Pulmonary artery endothelial cell (primary cell): ENCODE data around the gene PEPD. TPM values are rescaled to one million over a fixed set of nuclear protein-coding genes. Genes with fewer than 3 reads are reported as not detected.

Experiments
- DNase-seq: peaks from one replicate; pipeline ENCODE4 v3.0.0-alpha.2; 2011; ENCODE audit warnings: low read depth, low spot score
- total RNA-seq: library from RNA; depleted of rRNA; stranded (reverse); fragments of >200 nt; gene quantifications from 2 replicates; pipeline ENCODE4 v1.2.3, GENCODE V29; 2014

The PEPD gene
- total RNA-seq, 1 donor from 2014 or later, result 56.1 TPM

DNA sequence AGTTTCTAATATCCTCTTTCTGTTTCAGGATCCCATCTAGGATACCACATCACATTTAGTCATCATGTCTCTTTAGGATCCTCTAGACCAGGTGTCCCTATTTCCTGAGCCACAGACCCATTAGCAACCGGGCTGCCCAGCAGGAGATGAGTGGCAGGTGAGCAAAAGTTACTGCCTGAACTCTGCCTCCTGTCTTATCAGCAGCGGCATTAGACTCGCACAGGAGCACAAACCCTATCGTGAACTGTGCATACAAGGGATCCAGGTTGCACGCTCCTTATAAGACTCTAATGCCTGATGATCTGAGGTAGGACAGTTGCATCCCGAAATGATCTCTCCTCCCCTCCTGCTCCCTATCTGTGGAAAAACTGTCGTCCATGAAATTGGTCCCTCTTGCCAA is 155.9 kb downstream of the PEPD start:
- no peak for DNase-seq

DNA sequence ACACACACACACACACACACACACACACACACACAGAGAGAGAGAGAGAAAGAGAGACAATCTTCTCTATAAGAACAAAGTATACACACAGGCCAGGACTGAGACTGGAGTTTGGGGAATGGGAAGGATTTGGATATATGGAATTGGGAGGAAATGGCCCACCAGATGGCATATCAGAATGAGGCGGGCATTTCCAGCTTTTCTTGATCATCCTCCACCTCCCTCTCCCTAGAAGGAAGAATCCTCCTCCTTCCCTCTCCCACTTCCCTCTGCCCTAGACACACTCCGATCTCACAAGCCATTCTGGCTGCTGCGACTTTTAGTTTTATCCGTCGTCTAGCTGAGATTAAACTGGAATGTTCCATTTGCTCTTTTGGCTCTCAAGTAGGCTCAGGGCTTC is 158.1 kb downstream of the PEPD start:
- DNase-seq, result no peak

DNA sequence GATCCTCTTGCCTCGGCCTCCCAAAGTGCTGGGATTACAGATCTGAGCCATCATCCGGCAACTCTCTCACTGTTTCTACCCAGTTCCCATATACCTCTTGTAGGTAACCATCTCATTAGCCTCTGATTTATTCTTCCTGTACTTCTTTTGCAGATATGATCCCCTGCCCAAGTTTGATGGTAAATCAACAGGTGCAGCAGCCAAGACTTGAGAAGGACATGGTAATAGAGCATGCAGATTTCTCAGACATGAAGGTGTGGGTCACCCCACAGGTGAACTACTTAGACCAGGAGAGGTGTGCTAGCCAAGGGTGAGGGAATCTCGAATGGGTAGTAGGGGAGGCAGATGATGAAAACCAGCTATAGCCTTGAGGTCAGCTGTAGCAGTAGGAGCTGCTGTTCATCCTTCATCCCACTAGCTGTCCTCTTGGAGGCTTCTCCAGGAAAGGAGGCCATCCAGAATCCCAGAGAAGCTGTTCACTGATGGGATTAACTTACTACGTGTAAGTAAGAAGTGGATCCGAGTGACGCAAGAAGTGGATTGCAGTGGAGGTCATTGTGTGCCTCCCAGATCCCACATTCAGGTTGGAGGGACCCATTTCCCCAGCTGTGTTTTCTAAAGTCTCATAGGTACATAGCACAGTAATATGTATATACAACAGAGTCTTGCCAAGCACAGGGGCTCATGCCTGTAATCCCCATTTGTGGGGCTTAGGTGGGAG is 158.9 kb downstream of the PEPD start:
- DNase-seq, result no peak

DNA sequence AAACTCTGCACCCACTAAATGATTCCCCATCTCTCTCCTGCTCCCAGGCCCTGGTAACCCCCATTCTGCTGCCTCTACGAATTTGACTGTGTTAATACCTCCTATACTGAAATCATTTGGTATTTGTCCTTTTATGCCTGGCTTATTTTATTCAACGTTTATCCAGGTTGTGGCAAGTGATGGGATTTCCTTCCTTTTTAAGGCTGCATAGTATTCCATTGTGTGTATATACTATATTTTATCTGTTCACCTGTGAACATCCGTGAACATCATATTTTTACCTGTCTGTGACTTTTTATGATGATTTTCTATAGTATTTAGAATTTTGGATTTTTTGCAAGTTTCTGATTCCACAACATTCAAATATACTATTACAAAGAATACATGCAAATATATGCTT is 162.0 kb downstream of the PEPD start:
- no peak for DNase-seq

DNA sequence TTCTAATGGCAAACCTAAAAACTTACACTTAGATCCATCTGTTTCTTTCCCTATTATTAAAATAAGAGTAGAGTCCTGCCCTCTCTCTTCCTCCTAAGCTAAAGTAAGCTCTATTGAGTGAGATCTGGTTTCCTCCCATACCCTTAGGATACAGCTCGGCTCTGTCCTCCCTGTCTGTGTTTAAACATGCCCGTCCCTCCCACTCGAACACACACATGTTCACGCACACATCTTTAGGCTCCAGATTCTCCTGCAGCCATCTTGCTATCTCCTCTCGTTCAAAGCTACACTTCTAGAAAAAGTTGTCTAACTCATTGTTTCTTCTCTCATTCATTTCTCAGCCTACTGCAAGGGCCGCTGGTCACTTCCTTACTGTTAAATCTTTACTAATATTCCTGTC is 163.2 kb downstream of the PEPD start:
- no peak for DNase-seq

DNA sequence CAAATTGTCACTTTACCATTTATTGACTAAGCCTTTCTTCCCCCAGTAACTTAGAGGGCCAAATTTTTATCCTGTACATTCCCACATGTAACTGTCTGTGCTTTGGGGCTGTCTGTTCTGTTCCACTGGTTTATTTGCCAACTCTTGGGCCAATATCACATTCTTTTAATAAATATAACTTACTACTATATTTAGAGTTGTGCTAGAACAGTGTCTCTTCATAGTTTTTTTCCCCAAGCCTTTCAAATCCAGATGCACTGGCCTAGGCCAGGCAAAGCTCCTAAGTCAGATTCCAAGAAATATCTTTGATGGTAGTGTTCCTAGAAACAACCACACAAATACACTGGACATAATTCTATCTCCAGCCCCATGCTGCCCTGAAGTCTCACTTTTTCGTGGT is 164.0 kb downstream of the PEPD start:
- no peak for DNase-seq

DNA sequence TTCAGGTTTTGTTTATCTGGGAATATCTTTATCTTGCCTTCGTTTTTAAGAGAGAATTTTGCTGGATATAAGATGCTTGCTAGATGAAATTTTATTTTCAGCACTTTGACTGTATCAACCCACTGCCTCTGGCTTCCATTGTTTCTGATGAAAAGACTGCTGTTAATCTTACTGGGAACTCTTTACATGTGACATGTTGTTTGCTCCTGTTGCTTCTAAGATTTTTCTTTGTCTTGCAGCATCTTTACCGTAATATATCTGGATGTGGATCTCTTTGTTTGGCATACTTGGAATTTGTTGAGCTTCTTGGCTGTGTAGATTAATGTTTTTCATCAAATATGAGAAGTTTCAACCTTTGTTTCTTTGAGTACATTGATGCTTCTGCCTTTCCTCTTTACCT is 166.1 kb downstream of the PEPD start:
- no peak for DNase-seq

DNA sequence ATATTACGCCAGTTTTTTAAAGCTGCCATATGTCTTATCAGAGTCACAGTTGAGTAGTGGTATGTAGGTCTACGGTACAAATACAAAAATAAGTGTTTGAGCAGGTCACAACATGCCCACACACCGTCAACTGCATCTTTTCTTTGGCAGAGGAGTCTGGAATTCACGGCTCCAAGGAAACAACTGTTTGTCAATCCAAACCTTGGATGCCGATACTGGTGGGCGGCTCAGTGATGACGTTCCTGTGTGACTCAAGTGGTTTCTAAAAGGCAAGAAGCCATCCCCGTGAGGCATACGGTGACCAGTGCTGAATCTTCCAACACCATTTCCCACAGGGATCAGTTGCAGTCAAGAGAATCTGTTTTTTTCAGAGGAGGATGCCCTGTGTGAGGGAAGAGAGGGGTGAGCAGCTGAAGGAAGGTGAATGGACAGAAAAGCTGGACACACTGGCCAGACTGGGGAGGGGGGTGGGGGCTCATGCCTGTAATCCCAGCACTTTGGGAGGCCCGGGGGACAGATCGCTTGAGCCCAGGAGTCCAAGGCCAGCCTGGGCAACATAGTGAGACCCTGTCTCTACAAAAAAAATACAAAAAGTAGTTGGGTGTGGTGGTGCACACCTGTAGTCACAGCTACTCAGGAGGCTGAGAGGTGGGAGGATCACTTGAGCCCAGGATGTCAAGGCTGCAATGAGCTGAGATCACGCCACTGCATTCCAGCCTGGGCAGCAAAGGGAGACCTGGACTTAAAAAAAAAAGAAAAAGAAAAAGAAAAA is 170.9 kb downstream of the PEPD start:
- DNase-seq, result no peak

DNA sequence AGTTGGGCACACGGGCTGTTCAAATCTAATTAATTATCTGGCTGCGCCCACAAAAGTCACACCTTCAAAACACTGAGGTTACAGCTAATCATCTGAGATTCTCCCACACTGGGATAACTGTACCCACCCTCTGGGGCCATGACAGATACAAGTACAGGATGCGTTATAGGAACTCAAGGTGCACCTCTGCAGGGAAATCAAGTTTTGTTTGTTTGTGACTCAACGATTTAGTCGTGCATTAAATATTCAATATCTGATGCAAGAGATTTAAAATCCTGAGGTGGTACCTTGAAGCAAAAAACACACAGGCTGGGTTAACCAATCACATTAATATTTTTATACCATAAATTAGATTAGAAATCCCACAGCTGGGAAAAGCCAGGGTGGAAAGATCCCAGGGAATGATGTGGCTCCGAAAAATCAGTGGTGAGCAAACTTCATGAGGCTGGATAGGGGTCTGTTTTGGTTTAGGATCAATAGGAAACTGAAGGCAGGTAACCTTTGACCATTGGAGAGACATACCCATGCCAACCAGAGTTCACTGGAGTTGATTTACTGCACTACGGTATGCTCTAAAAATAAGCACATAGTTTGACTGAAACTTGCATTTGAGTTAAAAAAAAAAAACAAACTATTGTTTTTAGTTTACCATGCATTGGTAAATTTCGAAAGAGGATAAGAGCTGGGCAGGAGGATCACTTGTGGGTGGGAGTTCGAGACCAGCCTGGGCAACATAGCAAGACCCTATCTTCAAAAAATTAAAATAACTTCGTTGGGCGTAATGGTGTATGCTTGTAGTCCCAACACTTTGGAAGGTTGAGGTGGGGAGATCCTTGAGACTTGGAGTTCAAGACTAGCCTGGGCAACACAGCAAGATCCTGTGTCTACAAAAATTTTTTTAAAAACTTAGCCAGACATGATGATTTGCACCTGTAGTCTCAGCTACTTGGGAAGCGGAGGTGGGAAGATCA is 172.0 kb downstream of the PEPD start:
- no peak for DNase-seq

DNA sequence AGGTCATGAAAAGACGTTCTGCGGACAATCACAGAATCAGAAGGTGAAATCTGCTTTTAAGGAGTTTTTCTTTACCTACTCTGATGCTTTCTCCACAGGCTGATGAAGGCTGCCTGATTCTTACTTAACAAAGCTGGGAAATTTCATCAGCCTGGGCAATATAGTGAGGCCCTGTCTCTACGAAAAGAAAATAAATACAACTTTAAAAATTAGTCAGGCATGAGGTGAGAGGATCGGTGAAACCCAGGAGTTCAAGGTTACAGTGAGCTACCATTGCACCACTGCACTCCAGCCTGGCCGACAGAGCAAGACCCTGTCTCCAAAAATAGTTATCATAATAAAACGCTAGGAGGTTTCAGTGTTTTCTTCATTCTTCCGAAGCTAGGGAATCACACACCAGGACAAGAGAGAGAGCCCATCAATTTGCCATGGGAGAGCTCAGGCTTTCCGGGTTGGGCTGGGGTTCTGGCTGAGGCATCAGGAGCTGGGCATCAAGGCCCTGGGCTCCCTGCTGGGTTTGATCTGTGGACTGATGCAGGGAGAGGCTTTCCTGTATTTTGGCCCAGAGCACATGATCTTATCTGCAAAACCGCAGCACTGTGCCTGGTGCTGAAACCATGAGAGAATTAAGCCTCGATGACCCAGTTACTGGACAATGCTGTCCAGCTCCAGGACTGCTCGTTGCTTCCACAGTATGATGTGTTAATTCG is 173.1 kb downstream of the PEPD start:
- DNase-seq, result no peak

DNA sequence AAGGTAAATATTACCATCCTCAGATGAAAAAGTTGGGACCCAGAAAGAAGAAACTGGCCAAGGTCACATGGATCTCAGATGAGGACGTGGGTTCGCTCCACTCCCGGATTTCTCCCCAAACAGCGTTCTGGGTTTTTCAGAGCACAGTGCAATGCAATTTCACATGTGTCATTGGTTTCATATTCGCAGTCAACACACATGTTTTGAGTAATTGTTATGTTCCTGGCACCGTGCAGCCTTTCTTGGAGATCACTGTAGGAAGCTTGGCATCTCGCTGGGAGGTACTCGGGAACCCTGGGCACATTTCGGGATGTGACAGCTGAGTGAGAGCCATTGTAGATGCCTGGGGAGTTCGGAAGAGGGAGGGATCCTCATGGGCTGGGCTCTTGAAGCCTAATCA is 174.3 kb downstream of the PEPD start:
- no peak for DNase-seq

DNA sequence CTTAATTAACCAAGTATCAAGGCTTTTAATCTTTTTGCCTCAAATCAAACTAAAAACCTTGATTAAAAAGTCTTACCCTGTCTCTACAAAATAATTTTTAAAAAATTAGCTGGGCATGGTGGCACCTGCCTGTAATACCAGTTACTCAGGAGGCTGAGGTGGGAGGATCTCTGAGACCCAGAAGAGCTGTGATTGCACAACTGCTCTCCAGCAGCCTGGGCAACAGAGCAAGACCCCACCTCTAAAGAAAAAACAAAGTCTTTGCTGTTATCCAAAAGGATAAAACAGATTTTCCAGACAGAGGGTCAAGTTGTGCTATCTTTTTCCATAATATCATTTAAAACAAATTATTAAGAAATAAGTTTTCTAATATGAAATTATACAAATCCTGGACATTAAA is 174.9 kb downstream of the PEPD start:
- DNase-seq, result no peak

DNA sequence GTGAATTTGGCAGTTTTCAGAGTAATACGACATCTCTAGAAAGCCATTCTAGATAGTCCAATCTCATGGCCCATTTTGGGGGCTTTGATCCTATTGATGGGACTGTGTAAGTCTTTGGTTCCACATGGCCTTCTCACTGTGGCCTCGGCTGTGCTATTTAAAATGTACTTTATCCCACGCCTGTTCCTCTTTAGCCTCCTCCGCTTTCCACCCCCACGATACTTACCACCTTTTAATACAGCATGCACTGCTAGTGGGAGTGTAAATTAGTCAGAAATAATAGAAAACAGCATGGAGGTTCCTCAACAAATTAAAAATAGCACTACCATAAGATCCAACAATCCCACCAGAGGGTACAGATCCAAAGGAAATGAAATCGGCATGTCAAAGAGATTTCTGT is 176.4 kb downstream of the PEPD start:
- DNase-seq, result no peak

DNA sequence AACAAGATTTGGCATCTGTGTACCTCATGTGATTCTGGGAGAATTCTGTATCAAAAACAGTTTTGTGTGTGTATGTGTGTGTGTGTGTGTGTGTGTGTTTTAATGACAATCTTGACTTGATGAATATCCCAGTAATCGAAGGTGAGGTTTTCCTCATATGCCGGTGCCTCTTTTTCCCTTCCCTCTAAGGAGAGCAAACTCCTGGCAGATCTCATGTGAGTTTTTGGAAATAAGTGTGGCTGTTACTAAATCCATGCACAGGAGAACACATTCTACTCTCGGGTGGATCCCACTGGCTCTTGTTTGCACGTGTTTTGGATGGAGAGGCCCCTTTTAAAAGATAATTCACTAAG is 177.0 kb downstream of the PEPD start:
- DNase-seq, result no peak

DNA sequence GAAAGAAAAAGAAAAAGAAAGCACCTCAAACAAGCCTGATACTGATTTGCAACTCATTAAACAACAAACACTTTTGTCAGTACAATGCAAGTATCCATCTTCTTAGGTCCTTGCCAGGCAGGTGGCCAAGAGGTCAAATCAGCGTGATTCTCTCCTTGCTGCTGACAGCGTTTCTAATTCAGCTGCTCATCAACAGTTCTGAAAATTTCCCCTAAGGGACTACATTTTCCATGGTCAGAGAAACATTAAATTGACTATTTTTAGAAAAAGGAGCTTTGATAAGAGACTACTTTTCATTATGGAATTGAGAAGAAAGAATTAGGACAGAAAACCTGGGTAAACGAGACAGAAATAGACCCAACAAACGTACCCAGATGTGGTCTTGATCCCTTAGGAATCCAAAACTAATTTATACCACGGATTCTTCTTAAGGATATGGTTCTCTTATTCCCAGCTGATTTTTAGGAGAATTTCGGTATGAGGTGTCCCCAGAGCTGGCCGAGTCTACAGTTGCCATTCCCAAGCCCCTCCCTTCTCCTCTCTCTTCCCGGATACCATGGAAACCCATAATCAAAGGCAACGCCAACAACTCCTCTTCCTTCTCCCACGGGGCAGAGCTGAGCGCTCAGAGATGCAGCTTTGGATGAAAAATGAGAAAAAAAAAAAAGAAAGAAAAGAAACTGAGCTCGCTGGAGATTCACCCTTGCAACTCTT is 177.6 kb downstream of the PEPD start:
- DNase-seq, result no peak

DNA sequence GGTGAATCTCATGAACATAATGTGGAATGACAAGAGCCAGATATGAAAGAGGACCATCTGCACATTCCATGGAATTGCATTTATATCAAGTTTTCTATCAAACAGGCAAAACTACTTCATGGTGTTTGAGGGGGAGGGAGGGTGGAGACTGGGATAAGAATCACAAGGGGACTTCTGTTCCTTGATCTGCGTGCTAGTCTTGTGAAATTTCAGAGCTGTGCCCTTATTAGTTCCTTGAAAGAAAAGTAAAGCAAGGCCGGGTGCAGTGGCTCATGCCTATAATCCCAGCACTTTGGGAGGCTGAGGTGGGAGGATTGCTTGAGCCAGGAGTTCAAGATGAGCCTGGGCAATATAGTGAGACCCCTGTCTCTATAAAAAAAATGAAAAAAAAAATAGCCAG is 178.3 kb downstream of the PEPD start:
- DNase-seq, result no peak

DNA sequence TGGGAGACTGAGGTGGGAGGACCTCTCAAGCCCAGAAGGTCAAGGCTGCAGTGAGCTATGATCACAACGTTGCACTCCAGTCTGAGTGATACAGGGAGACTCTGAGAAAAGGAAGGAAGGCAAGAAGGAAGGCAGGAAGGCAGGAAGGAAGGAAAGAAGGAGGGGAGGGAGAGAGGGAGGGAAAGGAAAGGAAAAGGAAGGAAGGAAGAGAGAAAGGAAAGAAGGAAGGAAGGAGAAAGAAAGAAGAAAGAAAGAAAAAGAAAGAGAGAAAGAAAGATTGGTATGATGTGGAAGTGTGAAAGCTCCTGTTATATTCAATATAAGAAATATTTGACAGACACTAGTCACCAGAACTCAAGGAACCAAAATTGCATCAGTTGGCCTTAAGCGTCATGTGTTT is 180.6 kb downstream of the PEPD start:
- DNase-seq, result no peak

DNA sequence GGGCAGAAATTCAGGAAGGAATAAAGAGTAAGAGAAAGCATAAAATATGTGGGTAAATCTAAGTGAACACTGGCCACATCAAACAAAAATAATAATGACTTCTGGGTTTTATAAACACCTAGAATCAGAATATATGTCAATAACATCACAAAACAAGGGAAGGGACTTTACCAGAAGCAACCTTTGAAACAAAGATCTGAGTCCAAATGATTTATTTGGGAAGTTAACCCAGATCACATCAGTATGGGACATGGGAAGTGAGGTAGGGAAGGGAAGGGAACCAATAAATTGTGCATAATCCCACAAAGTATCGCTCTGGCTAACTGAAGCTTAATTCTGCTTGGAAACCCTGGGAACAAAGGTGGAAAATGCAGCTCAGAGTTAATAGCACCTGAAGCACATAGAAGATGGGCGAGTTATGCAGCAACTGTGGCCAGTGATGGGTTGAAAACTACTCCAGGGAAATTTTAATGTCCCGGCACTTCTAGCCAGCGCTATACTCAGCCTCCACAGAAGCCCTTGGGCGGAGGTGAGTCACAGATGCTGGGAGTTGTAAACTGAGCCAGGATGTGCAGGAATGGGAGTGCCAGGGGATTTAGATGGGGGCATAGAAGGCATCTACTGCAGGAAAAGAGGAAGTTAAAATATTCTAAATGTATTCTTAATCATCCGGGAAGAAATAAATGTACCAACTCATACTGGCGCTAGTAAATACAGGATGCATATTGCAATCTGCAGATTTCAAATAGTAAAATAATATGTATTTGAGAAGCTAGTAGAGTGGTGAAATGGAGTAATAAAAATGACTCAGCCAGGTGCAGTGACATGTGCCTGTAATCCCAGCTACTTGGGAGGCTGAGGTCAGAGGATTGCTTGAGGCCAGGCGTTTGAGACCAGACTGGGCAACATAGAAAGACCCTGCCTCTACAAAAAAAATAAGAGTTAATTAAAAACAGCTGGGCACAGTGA is 182.3 kb downstream of the PEPD start:
- no peak for DNase-seq
